NCI-H510A treated with DMSO at 0.1 percent for 48 hours (cell line): Measurements from ENCODE around the gene ISM2.

Experiments
- DNase-seq: peaks from one replicate; lab custom pipeline; 2025; lab: John Stamatoyannopoulos, UW

The ISM2 gene

GRCh38 chr14:77467801-77468200, 30.8 kb downstream of the ISM2 start:
- DNase-seq = no peak

DNA sequence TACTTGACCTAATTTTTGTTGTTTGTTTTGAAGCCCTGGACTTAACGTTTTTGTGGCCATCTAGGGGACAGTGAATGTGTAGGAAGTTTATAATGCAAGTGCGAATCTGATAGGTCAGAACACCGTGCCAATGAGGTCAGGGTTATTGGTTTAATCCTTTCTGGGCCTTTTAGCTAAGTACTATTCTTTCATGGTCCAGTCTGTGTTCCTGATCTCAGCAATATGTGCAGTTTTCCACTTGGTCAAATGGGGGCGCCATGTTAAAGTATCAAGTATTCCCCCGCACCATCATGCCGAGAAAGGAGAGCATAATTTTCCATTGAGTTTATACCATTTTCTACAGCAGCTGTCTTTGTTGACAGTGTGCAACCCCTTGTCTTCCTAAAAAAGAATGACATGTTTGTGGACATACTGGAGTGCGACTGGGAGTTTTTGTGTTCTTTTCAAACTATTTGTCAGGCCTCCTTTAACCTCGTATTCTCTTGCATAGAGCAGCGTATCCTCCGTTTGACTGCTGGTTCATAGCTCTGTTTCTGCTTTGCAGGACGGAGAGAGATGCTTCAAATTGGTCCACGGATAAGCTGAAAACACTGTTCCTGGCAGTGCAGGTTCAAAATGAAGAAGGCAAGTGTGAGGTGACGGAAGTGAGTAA, 39.4 kb downstream of the ISM2 start:
- DNase-seq = peak; percentile 32

GRCh38 chr14:77458249-77458950, 40.2 kb downstream of the ISM2 start:
- peak; percentile 13 for DNase-seq

GRCh38 chr14:77457522-77458248, 40.9 kb downstream of the ISM2 start, which contains the start of the genes AHSA1 and VIPAS39:
Gene AHSA1 (plus strand): TSS chr14:77458093. CDS start chr14:77458190, 97 bp downstream.
Gene VIPAS39 (minus strand): TSS chr14:77457601. CDS start chr14:77454102, 3,499 bp downstream.
- DNase-seq = peak; percentile 97

GRCh38 chr14:77457115-77457521, 41.5 kb downstream of the ISM2 start:
- peak; percentile 66 for DNase-seq

DNA sequence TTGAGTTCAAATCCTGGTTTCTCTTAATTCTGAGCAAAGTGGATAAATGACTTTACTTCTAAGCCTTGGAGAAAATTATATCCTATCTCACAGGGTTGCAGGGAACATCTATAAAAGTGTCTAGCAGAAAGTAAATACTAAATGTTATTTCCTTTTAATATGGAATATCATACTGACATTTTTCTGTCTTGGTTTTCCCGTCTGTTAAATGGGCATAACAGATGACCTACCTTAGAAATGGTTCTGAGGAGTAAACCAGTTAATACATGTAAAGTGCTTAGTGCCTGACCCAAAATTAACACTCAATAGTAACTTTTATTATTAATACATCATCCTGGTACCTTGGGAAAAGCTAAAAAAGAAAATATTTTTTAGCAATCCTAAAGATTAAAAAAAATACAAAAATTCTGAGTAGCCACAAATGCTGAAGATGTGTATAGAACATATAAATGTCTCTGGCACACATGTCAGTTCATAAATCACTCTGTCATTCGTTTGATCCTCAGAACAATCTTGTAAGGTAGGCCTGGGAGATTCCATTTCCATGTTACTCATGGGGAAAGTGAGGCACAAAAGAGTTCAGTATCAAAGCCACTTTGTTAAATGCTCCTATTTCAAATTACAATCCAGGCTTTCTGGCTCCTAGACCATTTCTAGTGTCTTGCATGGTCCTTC, 42.5 kb downstream of the ISM2 start:
- DNase-seq = no peak

GRCh38 chr14:77442196-77442595, 56.4 kb downstream of the ISM2 start:
- no peak for DNase-seq

GRCh38 chr14:77439861-77440260, 58.8 kb downstream of the ISM2 start:
- DNase-seq = no peak

GRCh38 chr14:77438596-77438995, 60.0 kb downstream of the ISM2 start:
- DNase-seq = no peak

DNA sequence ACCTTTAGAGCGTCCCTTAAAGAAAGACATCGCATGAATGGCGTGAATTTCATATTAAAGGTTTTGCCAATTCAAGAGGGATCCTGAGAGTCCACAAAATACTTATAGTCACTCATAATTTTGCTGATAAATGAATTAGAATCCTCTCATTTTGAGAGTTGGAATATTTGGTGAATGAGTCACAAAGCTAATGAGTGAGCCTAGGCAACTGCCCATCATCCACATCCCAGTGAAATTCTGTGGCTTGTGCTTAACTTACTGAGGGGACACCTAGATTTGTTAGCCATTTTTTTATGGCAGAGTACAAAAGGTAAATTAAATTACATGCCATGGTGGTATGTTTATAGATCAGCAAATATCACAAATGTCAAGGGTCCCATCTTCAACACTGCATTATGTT, 62.6 kb downstream of the ISM2 start:
- no peak for DNase-seq

- DNase-seq = no peak
These were observed 72.2 kb downstream of the ISM2 start for GRCh38 chr14:77426396-77426795.

GRCh38 chr14:77424862-77425261, 73.8 kb downstream of the ISM2 start:
- DNase-seq = no peak
